Renal pelvis (tissue), 4 donors: ENCODE results near the gene P2RX4. TPM values are rescaled to one million over a fixed set of nuclear protein-coding genes. Genes with fewer than 3 reads are reported as not detected.
A peak's percentile ranks its signal among the peaks of the same experiment; 100 is the strongest.
"Not testable (repeated sequence)": the region's sequence is repeated elsewhere in the genome, so short reads cannot be mapped to it uniquely, and the experiment has no call there.

Experiments used
- DNase-seq: peaks from one replicate; pipeline ENCODE4 v3.0.0-alpha.2; 2013
- polyA plus RNA-seq, 3 donors: library from polyadenylated mRNA; unstranded; fragments of 120-200 nt; gene quantifications; one replicate each; pipeline ENCODE4 v1.2.1, GENCODE V29; 2013; ENCODE audit not compliant: insufficient read length in 3 of 3

Gene P2RX4
- polyA plus RNA-seq, 3 donors = 33.6 to 39.6 (median 33.8) TPM

DNA sequence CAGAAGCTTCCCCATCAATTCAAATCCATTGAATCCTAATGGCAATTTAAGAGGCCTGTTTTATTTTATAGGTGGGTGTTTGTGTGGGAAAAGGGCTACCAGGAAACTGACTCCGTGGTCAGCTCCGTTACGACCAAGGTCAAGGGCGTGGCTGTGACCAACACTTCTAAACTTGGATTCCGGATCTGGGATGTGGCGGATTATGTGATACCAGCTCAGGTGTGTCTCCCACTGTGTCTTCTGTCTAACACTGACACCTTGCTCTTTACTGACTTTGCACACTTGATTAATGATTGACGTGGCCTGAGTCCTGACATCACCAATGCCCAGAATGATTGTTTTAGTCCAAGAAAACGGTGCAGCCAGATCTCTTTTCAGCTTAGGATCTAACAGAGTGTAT is 7.1 kb downstream of the P2RX4 start:
- peak; percentile 33 for DNase-seq

GRCh38 chr12:121217761-121218160 is 7.8 kb downstream of the P2RX4 start:
- no peak for DNase-seq

DNA sequence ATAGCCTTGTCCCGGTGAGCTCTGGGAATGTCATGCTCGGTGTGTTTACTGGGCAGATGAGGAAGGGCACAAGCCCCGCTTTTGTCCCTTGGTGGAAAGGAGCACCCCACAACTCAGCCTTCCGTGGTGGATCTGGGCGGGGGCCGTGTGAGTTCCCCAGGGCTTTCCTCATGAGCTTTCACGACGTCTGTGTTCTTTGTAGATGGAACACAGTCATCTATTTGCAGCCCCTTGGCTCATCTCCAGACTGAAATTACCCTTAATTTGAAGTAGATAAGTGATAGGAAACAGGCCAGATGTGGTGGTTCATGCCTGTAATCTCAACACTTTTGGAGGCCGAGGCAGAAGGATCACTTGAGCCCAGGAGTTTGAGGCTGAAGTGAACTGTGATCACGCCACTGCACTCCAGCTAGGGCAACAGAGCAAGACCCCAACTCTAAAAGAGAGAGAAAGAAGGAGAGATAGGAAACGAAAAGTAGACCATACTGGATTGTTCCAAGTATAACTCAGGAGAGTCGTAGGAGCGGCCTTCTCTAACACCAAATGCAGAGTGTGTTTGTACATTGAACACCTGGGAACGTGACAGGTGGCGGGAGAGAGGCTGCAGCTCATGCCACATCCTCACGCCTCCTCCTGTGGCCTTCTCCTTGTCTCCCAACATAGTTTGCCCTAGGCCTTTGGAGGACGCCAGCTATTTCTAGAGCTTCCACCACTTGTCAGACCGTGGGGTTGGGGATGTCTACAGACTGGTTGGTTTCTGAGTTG is 8.8 kb downstream of the P2RX4 start:
- no peak for DNase-seq

GRCh38 chr12:121219353-121219986 is 9.5 kb downstream of the P2RX4 start:
- DNase-seq = no peak

DNA sequence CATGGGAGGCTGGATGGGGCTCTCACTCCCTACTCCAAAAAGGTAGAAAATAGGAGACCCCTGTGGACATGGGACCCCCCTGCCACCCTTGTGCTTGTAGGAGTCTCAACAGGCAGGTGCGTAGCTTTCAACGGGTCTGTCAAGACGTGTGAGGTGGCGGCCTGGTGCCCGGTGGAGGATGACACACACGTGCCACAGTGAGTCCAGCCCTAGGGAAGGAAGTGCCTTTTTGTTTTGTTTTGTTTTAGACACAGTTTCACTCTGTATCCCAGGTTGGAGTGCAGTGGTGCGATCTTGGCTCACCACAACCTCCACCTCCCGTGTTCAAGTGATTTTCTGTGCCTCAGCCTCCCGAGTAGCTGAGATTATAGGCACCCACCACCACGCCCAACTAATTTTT is 12.9 kb downstream of the P2RX4 start:
- DNase-seq = no peak

DNA sequence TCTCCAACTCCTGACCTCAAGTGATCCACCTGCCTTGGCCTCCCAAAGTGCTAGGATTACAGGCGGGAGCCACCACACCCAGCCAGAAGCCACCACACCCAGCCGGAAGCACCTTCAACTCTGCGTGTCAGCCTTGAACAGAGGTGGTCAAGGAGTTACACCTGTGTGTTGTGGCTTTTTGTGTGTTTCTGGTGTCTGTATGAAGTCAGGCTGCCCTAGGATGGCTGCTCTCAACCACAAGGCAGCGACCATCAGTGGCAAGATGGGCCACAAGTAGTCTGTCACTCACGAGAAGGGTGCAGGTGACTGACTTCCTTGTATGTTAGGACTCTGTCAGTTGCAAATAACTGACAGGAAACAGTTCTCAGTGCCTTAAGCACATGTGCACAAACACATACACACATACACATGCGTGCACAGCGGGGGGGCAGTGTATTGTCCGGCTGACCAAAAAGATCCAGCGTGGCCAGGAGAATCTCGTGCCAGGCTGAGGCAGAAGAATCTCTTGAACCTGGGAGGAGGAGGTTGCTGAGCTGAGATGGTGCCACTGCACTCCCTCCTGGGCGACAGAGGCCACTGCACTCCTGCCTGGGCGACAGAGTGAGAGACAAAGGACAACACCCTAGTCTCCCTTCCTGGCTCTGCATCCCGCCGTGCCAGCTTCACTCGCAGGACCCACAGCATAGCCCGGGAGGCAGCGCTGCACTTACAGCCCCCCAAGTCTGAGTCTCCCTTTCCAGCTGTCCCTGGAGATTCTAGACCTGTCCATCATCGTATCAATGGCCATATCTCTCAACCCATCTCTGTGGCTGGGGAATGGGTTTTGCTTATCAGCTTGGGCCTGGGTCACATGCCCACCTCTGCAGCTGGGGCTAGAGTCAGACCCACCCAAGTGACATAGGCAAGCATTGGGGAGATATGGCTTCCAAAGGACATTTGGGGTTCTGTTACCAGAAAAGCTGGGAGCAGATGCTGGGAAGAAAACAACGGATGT is 13.7 kb downstream of the P2RX4 start:
- DNase-seq = no peak

GRCh38 chr12:121224591-121224990 is 14.7 kb downstream of the P2RX4 start:
- DNase-seq = no peak

DNA sequence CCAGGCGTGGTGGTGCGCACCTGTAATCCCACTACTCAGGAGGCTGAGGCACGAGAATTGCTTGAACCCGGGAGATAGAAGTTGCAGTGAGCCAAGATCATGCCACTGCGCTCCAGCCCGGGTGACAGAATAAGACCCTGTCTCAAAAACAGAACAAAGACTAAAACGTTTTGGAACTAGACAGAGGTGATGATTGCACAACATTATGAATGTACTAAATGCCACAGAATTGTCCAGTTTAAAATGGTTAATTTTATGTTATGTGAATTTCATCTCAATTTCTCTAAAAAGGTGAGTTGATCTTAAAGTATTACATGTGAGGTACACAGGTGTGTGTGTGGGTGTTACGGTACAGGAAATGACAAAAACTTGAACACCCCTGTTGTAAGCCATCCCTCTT is 16.5 kb downstream of the P2RX4 start:
- DNase-seq = no peak

GRCh38 chr12:121226871-121227270 is 16.9 kb downstream of the P2RX4 start:
- DNase-seq = not testable (repeated sequence)

DNA sequence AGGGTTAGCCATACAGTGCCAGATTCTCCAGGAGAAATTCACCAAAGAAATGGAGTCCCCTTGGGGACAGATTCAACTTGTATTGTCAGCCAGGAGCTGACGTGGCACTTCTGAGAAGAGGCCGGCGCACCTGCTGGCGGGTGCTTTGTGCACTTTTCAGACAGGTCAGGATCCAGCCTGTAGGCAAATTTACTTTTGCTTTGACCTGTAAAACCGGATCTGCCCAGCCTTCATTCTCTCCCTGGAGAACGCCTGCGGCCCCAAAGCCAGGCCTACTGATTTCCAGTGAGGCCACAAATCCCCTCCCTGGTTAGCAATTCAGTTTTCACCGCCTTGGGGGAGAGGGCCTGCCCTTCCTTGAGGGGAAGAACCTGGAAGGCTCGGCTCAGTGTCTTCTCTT is 17.4 kb downstream of the P2RX4 start:
- DNase-seq = no peak

DNA sequence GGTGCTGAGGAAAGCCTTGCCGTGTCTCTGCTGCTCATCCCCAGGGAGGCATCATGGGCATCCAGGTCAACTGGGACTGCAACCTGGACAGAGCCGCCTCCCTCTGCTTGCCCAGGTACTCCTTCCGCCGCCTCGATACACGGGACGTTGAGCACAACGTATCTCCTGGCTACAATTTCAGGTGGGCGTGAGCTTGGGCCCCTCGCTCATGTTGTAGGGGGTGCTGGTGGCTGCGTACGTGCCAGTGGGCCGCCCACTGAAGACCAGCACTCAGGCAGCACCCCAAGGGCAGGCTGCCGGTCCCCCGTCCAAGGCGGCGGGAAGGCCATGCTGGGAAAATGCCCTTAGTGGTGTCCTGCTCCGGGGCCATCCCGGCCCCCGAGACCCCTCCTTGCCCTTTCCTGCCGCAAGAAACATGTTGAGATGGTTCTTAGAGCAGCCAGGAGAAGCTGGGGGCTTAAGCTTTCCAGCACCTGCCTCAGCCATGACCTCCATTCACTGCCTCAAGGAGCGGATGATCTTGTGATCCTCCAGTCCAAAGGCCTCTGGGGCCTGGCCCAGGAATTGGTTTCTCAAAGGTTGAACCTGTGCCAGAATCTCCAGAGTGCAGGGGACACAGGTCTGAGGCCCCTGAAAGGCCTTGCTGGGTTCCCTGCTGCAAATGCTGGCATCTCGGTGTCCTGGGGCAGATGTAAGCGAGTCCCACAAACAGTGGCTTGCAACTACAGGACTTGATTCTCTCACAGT is 19.2 kb downstream of the P2RX4 start:
- DNase-seq = no peak

DNA sequence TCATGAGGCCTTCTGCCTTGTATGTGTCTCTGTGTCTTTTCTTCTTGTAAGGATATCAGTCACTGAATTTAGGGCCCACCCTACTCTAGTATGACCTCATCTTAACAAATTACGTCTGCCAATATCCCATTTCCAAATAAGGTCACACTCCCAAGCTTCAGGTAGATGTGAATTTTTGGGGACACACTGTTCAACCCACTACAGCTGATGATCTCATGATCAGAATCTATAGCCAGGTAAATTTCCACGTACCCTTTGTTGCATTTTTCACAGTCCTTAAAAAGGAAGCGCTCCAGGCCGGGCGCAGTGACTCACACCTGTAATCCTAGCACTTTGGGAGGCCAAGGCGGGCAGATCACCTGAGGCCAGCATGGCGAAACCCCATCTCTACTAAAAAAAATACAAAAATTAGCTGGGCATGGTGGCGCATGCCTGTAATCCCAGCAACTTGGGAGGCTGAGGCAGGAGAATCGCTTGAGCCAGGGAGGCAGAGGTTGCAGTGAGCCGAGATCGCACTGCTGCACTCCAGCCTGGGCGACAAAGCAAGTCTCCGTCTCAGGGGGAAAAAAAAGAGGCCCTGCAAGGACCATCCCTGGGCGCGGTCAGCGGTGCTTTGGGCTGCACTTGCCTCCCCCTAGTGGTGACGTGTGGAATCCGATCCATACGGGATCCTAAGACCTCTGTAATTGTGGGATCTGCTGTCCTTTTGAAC is 20.1 kb downstream of the P2RX4 start:
- peak; percentile 68 for DNase-seq

- DNase-seq = no peak
These were observed 20.6 kb downstream of the P2RX4 start for GRCh38 chr12:121230538-121230907.

DNA sequence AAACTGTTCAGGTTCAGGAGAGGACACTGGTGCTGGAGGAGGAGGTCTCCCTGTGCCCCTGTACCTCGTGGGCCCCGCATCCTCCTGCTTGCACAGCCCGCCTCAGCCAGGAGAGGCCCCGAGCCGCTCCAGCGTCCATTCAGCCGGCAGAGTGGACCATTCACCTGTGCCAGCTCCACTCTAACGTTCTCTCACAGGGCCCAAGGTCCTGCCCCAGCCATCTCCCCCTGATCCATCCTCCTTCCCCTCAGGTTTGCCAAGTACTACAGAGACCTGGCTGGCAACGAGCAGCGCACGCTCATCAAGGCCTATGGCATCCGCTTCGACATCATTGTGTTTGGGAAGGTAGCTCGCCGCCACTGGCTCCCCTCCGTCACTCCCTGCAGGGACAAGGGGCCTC is 22.2 kb downstream of the P2RX4 start:
- no peak for DNase-seq

DNA sequence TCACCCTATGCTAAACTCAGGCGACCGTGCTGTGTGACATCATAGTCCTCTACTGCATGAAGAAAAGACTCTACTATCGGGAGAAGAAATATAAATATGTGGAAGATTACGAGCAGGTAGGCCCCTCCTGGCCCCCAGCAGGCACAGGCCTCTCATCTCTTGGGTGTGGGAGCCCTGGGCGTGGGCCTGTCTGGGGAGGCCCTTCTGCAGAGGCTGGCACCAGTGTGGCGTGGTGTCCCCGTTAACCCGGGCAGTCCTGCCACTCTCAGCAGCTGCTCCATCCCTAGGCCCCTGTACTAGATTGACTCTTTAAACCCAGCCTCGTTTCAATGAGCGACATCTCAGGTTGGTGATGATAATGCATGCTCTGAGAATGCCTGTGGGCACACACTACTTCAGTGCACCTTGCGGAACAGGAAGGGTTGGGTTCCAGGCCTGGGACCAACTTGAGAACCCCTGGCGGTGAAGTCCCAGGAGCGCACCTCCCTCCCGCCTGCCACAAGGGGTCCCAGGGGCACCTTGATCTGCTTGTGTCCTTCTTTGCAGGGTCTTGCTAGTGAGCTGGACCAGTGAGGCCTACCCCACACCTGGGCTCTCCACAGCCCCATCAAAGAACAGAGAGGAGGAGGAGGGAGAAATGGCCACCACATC is 23.2 kb downstream of the P2RX4 start:
- DNase-seq = no peak

GRCh38 chr12:121233628-121234020 is 23.7 kb downstream of the P2RX4 start:
- DNase-seq = no peak

GRCh38 chr12:121236776-121237175 is 26.8 kb downstream of the P2RX4 start:
- no peak for DNase-seq

DNA sequence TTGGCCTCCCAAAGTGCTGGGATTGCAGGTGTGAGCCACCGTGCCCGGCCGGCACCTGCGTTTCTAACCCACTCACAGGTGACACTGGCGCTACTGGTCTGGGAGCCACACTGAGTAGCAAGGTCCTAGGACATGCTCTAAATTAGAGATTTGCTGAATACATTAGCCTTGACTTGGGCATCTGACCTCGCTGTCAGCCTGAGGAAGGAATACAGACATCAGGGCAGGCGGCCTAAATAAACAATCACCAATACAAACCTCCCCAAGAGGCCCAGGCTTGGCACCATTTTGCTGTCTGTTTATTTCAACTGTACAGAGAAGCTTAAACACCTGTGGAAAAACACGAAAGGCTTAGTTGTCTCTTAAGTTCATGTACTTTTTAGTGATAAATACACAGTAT is 27.5 kb downstream of the P2RX4 start:
- no peak for DNase-seq

DNA sequence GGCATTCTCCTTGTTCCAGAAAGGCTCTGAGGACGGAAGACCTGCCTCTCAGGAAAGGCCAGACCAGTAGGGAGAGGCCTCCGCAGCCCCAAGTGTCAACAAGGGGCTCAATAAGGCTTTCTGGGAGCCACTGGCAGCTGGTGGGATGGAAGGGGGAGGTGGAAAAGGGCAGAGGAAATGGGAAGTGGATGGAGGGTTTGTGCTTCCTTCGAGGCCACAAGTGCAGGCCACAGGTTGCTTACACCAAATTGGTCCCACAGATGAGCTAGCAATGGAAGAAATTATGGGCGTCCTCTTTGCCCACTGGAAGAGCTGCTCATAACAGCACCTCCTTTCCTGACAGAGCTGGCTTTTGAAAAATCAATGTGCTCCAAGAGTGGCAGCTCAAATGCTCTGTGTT is 28.2 kb downstream of the P2RX4 start:
- no peak for DNase-seq

DNA sequence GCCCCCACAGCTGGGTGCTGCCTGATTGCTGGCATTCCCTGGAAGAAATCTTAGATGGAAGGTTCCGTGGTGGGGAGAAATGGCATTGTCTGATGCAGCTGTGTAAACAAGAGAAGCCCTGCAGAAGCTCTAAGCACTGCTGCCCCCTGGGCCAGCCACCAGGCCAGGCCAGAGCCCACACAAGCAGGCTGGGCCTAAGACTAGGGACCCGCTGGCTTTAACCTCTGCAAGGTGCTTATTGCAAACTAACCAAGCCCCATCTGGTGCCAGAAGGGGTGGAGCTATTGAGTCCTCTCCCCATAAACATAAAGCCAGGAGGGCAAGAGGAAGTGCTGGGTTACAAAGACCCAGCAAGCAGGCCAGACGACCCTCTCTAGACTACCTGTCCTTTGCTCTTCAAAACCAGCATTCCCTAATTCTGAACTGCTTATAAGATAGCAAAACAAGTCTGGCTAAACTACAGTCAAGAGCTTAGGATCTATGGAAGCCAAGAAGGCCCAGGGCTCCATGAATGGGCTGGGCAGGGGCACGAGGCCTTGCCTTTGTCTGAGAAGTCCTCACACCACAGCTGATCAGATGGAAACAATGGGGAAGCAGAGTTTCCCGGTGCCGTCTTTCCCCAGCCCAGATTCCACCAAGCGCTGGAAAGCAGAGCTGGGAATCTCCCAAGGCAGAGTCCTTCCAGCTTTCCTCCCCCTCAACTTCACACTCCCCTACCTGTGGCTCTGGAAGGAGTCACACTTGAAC is 28.8 kb downstream of the P2RX4 start:
- DNase-seq = no peak
